Fibroblast of the aortic adventitia (primary cell): Measurements from ENCODE around the gene TAP1. TPM values are rescaled to one million over a fixed set of nuclear protein-coding genes. Genes with fewer than 3 reads are reported as not detected.
"Not testable (repeated sequence)": the region's sequence is repeated elsewhere in the genome, so short reads cannot be mapped to it uniquely, and the experiment has no call there.

Source experiments
- DNase-seq: peaks from one replicate; pipeline ENCODE4 v3.0.0-alpha.2; 2010; ENCODE audit warnings: low read depth
- H3K4me3 ChIP-seq: 2 replicates; pipeline ENCODE4 v1.5.1; 2011; ENCODE audit warnings: low read depth, mild to moderate bottlenecking, control low read depth, low read length, moderate library complexity
- CTCF ChIP-seq: IDR thresholded peaks from 2 replicates; pipeline ENCODE4 v1.5.1; 2011; ENCODE audit warnings: mild to moderate bottlenecking, low read length, control low read depth, inconsistent platforms; ENCODE audit not compliant: insufficient read depth
- total RNA-seq: library from RNA; depleted of rRNA; stranded (reverse); fragments of >200 nt; gene quantifications from 2 replicates; pipeline ENCODE4 v1.2.3, GENCODE V29; 2012; ENCODE audit warnings: low replicate concordance

Gene TAP1
- total RNA-seq, 1 donor: 25.2 TPM

GRCh38 chr6:32876603-32877002 lies 23.1 kb upstream of the TAP1 start:
- no peak overlapping the region for H3K4me3 ChIP-seq
- no peak for TF ChIP-seq CTCF
- DNase-seq: no peak

- not testable (repeated sequence) for H3K4me3 ChIP-seq, DNase-seq
Observed at GRCh38 chr6:32873947-32874346, 20.4 kb upstream of the TAP1 start.

DNA sequence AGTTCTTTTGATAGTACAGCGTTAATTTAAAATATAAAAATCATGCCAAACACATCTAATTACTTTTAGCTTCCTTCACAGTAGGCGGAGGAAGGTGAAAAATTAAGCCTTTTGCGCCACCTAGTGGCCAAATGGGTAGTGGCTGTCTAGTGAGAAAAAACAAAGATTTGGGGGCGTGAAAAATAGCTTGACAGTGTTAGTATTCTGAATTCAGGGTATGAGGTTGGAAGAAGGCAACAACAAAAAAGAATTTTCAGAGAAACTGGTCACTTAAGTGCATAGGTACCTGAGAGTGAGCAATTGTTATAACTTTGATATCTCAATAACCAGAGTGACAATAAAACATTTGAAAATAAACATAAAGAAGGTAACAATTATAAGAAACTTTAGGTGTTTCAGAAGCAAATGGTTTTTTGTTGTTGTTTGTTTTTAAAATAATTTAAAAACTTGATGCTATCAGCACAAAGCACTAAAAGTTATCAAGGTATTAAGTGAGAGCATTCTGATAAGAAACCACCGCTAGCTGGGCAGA lies 14.8 kb upstream of the TAP1 start:
- peak; percentile 83 for DNase-seq

DNA sequence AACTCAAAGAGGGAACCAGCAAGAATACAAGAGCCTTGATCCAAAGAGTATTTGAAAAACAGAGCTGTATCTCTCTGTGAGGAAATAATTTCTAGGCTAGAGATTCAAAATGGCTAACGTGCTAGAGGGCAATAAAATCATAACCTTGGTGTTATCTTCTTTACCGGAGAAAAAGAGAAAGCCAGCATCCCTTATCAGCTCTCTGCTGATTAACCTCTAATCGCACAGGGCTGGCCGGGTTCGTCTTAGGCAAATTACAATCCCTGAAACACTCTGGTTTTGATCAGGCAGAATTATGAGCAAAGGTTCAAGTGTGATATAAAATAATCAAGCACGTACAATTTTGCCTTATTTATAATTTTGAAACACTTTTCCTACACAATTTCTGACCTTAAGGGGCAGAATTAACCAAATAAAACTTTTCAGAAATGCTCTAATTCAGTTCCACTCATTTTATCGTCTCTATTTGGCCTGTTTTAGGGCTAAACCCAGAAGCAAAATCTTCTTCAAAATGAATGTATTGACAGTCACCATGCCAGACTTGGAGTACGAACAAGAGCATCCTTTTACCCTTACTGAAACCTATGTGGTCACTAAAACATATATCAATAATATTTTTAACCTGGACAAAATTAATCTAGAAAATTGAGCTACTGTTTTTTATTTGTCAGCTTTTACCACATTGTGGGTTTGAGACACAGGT lies 14.2 kb upstream of the TAP1 start:
- DNase-seq: no peak
- TF ChIP-seq CTCF: no peak
- no peak overlapping the region for H3K4me3 ChIP-seq

More for the DNA sequence above, 14.8 kb upstream of the TAP1 start:
- peak; percentile 85 for TF ChIP-seq CTCF
- no peak overlapping the region for H3K4me3 ChIP-seq

DNA sequence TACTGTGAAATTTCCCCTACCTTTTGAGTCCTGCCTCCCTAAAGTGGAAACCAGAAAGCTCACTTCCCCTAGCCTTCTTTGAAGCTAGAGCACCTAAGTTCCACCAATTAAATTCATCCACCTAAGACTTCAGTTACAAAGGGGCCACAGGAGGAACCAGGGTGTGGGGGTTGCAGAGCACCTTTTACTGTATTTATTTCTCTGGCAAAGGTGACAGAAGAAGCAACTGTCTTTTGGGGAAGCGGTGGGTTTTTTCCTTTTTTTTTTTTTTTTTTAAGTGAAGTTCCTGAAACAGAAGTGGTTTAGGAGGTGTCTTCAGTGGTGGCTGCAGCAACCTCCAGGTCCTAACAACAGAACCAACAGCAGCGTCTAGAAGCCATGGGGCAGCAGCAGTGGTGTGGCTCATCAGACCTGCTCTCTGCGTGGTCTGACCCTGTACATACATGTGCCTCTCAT lies 13.5 kb upstream of the TAP1 start:
- TF ChIP-seq CTCF: no peak
- no peak overlapping the region for H3K4me3 ChIP-seq
- DNase-seq: no peak

GRCh38 chr6:32865724-32866443 lies 12.4 kb upstream of the TAP1 start:
- no peak for DNase-seq
- H3K4me3 ChIP-seq: no peak overlapping the region
- TF ChIP-seq CTCF: no peak

DNA sequence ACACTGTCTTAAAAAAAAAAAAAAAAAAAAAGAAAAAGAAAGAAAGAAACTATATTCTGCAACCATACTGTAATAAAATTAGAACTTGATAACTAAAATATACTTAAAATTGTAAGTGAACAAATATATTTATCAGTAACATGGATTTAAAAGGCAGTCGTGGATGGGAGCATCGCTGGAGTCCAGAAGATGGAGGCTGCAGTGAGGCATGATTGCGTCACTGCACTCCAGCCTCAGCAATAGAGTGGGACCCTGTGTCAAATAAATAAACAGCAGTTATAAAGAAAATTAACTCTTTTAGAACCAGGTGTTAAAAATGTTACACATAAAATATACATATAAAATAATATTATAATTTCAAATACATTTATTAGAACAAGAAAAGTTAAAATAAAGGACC lies 9.2 kb upstream of the TAP1 start:
- no peak for DNase-seq
- TF ChIP-seq CTCF: no peak
- H3K4me3 ChIP-seq: no peak overlapping the region
